H9 (cell line): Measurements from ENCODE around the gene KATNA1. TPM values are rescaled to one million over a fixed set of nuclear protein-coding genes. Genes with fewer than 3 reads are reported as not detected.

Experiments used
- DNase-seq: peaks from one replicate; pipeline ENCODE4 v3.0.0-alpha.2; 2017
- H2AFZ ChIP-seq: one replicate; pipeline ENCODE4 v1.6.1; 2013; ENCODE audit warnings: mild to moderate bottlenecking, low read length, control low read depth, moderate library complexity
- H2AK5ac ChIP-seq: 2 replicates; pipeline ENCODE4 v1.6.1; 2013; ENCODE audit warnings: low read length, control low read depth, mixed read lengths; ENCODE audit not compliant: insufficient read length
- H2BK120ac ChIP-seq: one replicate; pipeline ENCODE4 v1.6.1; 2013; ENCODE audit warnings: low read depth, mild to moderate bottlenecking, low read length, control low read depth, inconsistent platforms; ENCODE audit not compliant: poor library complexity, severe bottlenecking
- H2BK12ac ChIP-seq: 2 replicates; pipeline ENCODE4 v1.6.1; 2013; ENCODE audit warnings: low read length, control low read depth, mixed read lengths, low read depth; ENCODE audit not compliant: insufficient read length
- H2BK15ac ChIP-seq: 2 replicates; pipeline ENCODE4 v1.6.1; 2013; ENCODE audit warnings: low read depth, low read length, control low read depth
- H2BK20ac ChIP-seq: one replicate; pipeline ENCODE4 v1.6.1; 2013; ENCODE audit warnings: low read depth, mild to moderate bottlenecking, low read length, control low read depth, inconsistent platforms; ENCODE audit not compliant: poor library complexity, severe bottlenecking
- H2BK5ac ChIP-seq: 2 replicates; pipeline ENCODE4 v1.6.1; 2013; ENCODE audit warnings: low read length, control low read depth, mixed read lengths; ENCODE audit not compliant: insufficient read length
- H3K14ac ChIP-seq: 2 replicates; pipeline ENCODE4 v1.6.1; 2013; ENCODE audit warnings: low read length, control low read depth; ENCODE audit not compliant: insufficient read depth
- H3K18ac ChIP-seq: 2 replicates; pipeline ENCODE4 v1.6.1; 2013; ENCODE audit warnings: low read depth, mild to moderate bottlenecking, mixed read lengths, low read length, control low read depth; ENCODE audit not compliant: insufficient read length
- H3K23ac ChIP-seq: 2 replicates; pipeline ENCODE4 v1.6.1; 2013; ENCODE audit warnings: low read length, control low read depth, mixed read lengths, low read depth; ENCODE audit not compliant: insufficient read length
- H3K23me2 ChIP-seq: 2 replicates; pipeline ENCODE4 v1.6.1; 2013; ENCODE audit warnings: low read depth, mild to moderate bottlenecking, mixed read lengths, low read length, control low read depth; ENCODE audit not compliant: insufficient read length, poor library complexity, severe bottlenecking
- H3K27ac ChIP-seq: 2 replicates; pipeline ENCODE4 v1.5.1; 2013; ENCODE audit warnings: low read length, control low read depth, mixed read lengths, low read depth; ENCODE audit not compliant: insufficient read length
- H3K27me3 ChIP-seq: 2 replicates; pipeline ENCODE4 v1.6.1; 2013; ENCODE audit warnings: low read length, control low read depth, inconsistent platforms; ENCODE audit not compliant: insufficient read depth
- H3K4ac ChIP-seq: 2 replicates; pipeline ENCODE4 v1.6.1; 2013; ENCODE audit warnings: low read depth, mild to moderate bottlenecking, control low read depth, inconsistent platforms, low read length, moderate library complexity
- H3K4me1 ChIP-seq: 2 replicates; pipeline ENCODE4 v1.6.1; 2013; ENCODE audit warnings: low read length, control low read depth, inconsistent platforms; ENCODE audit not compliant: insufficient read depth
- H3K4me2 ChIP-seq: 2 replicates; pipeline ENCODE4 v1.6.1; 2013; ENCODE audit warnings: low read length, control low read depth, mixed read lengths; ENCODE audit not compliant: insufficient read length, insufficient read depth
- H3K56ac ChIP-seq: 2 replicates; pipeline ENCODE4 v1.6.1; 2013; ENCODE audit warnings: low read depth, mild to moderate bottlenecking, mixed read lengths, low read length, control low read depth; ENCODE audit not compliant: insufficient read length
- H3K79me1 ChIP-seq: 2 replicates; pipeline ENCODE4 v1.6.1; 2013; ENCODE audit warnings: low read depth, mild to moderate bottlenecking, moderate library complexity, low read length, control low read depth, inconsistent platforms; ENCODE audit not compliant: insufficient read depth, poor library complexity, severe bottlenecking
- H3K79me2 ChIP-seq: 2 replicates; pipeline ENCODE4 v1.6.1; 2013; ENCODE audit warnings: low read length, control low read depth, inconsistent platforms; ENCODE audit not compliant: insufficient read depth
- H3K9ac ChIP-seq: 2 replicates; pipeline ENCODE4 v1.6.1; 2013; ENCODE audit warnings: low read length, control low read depth, mixed read lengths; ENCODE audit not compliant: insufficient read length; ENCODE audit errors: extremely low read depth
- H3K9me3 ChIP-seq: one replicate; pipeline ENCODE4 v1.6.1; 2013; ENCODE audit warnings: low read depth, low read length, inconsistent platforms; ENCODE audit not compliant: control insufficient read depth
- H3T11ph ChIP-seq: one replicate; pipeline ENCODE4 v1.6.1; 2013; ENCODE audit warnings: mild to moderate bottlenecking, low read length, control low read depth, inconsistent platforms
- H4K20me1 ChIP-seq: one replicate; pipeline ENCODE4 v1.6.1; 2013; ENCODE audit not compliant: control insufficient read depth, insufficient read length, insufficient read depth
- H4K5ac ChIP-seq: 2 replicates; pipeline ENCODE4 v1.6.1; 2013; ENCODE audit warnings: low read depth, mild to moderate bottlenecking, mixed read lengths, low read length, control low read depth; ENCODE audit not compliant: insufficient read length
- H4K8ac ChIP-seq: replicated peaks from 2 replicates; pipeline ENCODE4 v1.6.1; 2013; ENCODE audit warnings: low read length, control low read depth, mixed read lengths, low read depth; ENCODE audit not compliant: insufficient read length
- H4K91ac ChIP-seq: 2 replicates; pipeline ENCODE4 v1.6.1; 2013; ENCODE audit warnings: low read depth, mild to moderate bottlenecking, moderate library complexity, mixed read lengths, low read length, control low read depth; ENCODE audit not compliant: insufficient read length
- H3K27ac Mint-ChIP-seq, 3 experiments: 2 replicates in 2 of 3; 3 replicates in 1 of 3; pipeline ENCODE4 v1.8.0; 2020 to 2021; ENCODE audit warnings: mixed read lengths in 3 of 3, mild to moderate bottlenecking in 1 of 3, moderate library complexity in 1 of 3
- H3K27me3 Mint-ChIP-seq: 2 replicates; pipeline ENCODE4 v1.8.0; 2021; ENCODE audit warnings: low read depth, mild to moderate bottlenecking, moderate library complexity, mixed read lengths
- H3K36me3 Mint-ChIP-seq, 3 experiments: 2 replicates in 2 of 3; 3 replicates in 1 of 3; pipeline ENCODE4 v1.8.0; 2020 to 2021; ENCODE audit warnings: low read depth in 3 of 3, mixed read lengths in 3 of 3; ENCODE audit not compliant: insufficient read depth in 1 of 3
- H3K4me1 Mint-ChIP-seq, 2 experiments: 2 replicates each; pipeline ENCODE4 v1.8.0; 2020; ENCODE audit warnings: mixed read lengths in 2 of 2
- H3K4me3 Mint-ChIP-seq, 2 experiments: 2 replicates in 1 of 2; 3 replicates in 1 of 2; pipeline ENCODE4 v1.8.0; 2020 to 2021; ENCODE audit warnings: mild to moderate bottlenecking in 2 of 2, mixed read lengths in 2 of 2, moderate library complexity in 1 of 2
- H3K9me3 Mint-ChIP-seq, 2 experiments: 2 replicates in 1 of 2; 3 replicates in 1 of 2; pipeline ENCODE4 v1.8.0; 2020; ENCODE audit warnings: mild to moderate bottlenecking in 2 of 2, mixed read lengths in 2 of 2, moderate library complexity in 1 of 2
- CTCF ChIP-seq: fragments of 200-600 bp; sonication (generic); conservative IDR thresholded peaks from 3 replicates; pipeline ENCODE4 v1.8.0; 2021; ENCODE audit warnings: antibody characterized with exemption, mild to moderate bottlenecking
- WGBS: extraction: QIAGEN DNeasy Blood & Tissue Kit; methylation state at CpG from one replicate; pipeline ENCODE4 v1.1.7; 2013; ENCODE audit warnings: missing lambda C conversion rate, low lambda C conversion rate, mixed read lengths; ENCODE audit not compliant: insufficient read length; ENCODE audit errors: extremely low coverage; 5-methylcytosine and 5-hydroxymethylcytosine counted together
- total RNA-seq: library from RNA; stranded (reverse); gene quantifications from 2 replicates; pipeline ENCODE4 v1.2.1, GENCODE V29; 2021

The KATNA1 gene
- total RNA-seq, 1 experiment from 2014 or later = 18.3 TPM

GRCh38 chr6:149657441-149657840 is 8.9 kb upstream of the KATNA1 start:
- Mint-ChIP-seq H3K27me3 (no peaks in the 10 kb centered on the region), H3K27ac (no peak overlapping the region), H3K36me3 (peaks cover 4 to 18% (median 18%) of the 10 kb centered on the region in 3 experiments; a peak in 5 of 7 replicates), H3K4me1 (no peaks in the 10 kb centered on the region), H3K4me3 (no peak overlapping the region), H3K9me3 (no peaks in the 10 kb centered on the region; a peak in 1 of 5 replicates)
- no peak overlapping the region for H4K91ac ChIP-seq
- H3K79me2 ChIP-seq = no peaks in the 10 kb centered on the region
- no peak overlapping the region for H2BK12ac ChIP-seq
- no peak overlapping the region for H3K23ac ChIP-seq
- no peak overlapping the region for H2BK20ac ChIP-seq
- no peaks in the 10 kb centered on the region for H3K9me3 ChIP-seq
- H2BK120ac ChIP-seq = no peak overlapping the region
- no peak overlapping the region for H3K14ac ChIP-seq
- no peaks in the 10 kb centered on the region for H3K27me3 ChIP-seq
- H2BK15ac ChIP-seq = no peak overlapping the region
- H4K8ac ChIP-seq = no peak overlapping the region
- no peak overlapping the region for H3K9ac ChIP-seq
- H3K4me2 ChIP-seq = no peak overlapping the region
- H3K27ac ChIP-seq = no peak overlapping the region
- no peak overlapping the region for H2BK5ac ChIP-seq
- H4K20me1 ChIP-seq = no peaks in the 10 kb centered on the region
- no peak for TF ChIP-seq CTCF
- WGBS = no CpG with 5 or more reads among the region's 5 CpGs
- H2AFZ ChIP-seq = no peak overlapping the region
- no peaks in the 10 kb centered on the region for H3K23me2 ChIP-seq
- H3K18ac ChIP-seq = no peak overlapping the region
- H3K56ac ChIP-seq = no peak overlapping the region
- no peak overlapping the region for H4K5ac ChIP-seq
- no peaks in the 10 kb centered on the region for H3K79me1 ChIP-seq
- H3K4me1 ChIP-seq = no peaks in the 10 kb centered on the region
- no peak for DNase-seq
- H2AK5ac ChIP-seq = no peak overlapping the region
- H3K4ac ChIP-seq = no peak overlapping the region
- H3T11ph ChIP-seq = no peak overlapping the region
